WTC11 (cell line): ENCODE data around the gene REPS2. TPM values are rescaled to one million over a fixed set of nuclear protein-coding genes. Genes with fewer than 3 reads are reported as not detected.

Experiments
- ATAC-seq: fragments of 200-7000 bp; cut with Tn5 transposase; 2 replicates; pipeline ENCODE4 v1.10.0; 2021; ENCODE audit warnings: mild to moderate bottlenecking, moderate library complexity
- CTCF ChIA-PET: fragments of 300-600 bp; sonication (Branson Sonifier 250); formaldehyde crosslinking; loops from one replicate; lab custom pipeline; 2021; ENCODE audit warnings: antibody characterized with exemption; lab: Charles Lee
- POLR2A ChIA-PET: fragments of 350-600 bp; sonication (Branson Sonifier 250); formaldehyde crosslinking; loops from one replicate; lab custom pipeline; 2021; ENCODE audit warnings: antibody characterized with exemption; lab: Charles Lee
- DNase-seq: peaks from one replicate; pipeline ENCODE4 v3.0.0; 2021; ENCODE audit warnings: low spot score
- H3K27ac Mint-ChIP-seq: 2 replicates; pipeline ENCODE4 v1.8.0; 2021; ENCODE audit warnings: mixed read lengths
- H3K27me3 Mint-ChIP-seq: 2 replicates; pipeline ENCODE4 v1.8.0; 2021; ENCODE audit warnings: low read depth, mild to moderate bottlenecking, moderate library complexity, mixed read lengths
- H3K36me3 Mint-ChIP-seq: 2 replicates; pipeline ENCODE4 v1.8.0; 2021; ENCODE audit warnings: mixed read lengths
- H3K4me1 Mint-ChIP-seq: 2 replicates; pipeline ENCODE4 v1.8.0; 2022; ENCODE audit warnings: mixed read lengths
- H3K4me3 Mint-ChIP-seq: 2 replicates; pipeline ENCODE4 v1.8.0; 2021; ENCODE audit warnings: mild to moderate bottlenecking, moderate library complexity, mixed read lengths
- H3K9me3 Mint-ChIP-seq: 2 replicates; pipeline ENCODE4 v1.8.0; 2021; ENCODE audit warnings: mixed read lengths
- ATF3 ChIP-seq: sonication (generic); formaldehyde crosslinking; conservative IDR thresholded peaks from 2 replicates; pipeline ENCODE4 v1.8.1; 2022; ENCODE audit warnings: mild to moderate bottlenecking, missing genetic modification reagents
- E2F5 ChIP-seq: sonication (generic); formaldehyde crosslinking; IDR thresholded peaks from 2 replicates; pipeline ENCODE4 v1.8.1; 2022; ENCODE audit warnings: mild to moderate bottlenecking, moderate library complexity, missing genetic modification reagents
- EMX1 ChIP-seq: fragments of 250-450 bp; sonication (Bioruptor Pico); IDR thresholded peaks from 2 replicates; pipeline ENCODE4 v1.8.0; 2021; ENCODE audit warnings: mild to moderate bottlenecking
- ESRRA ChIP-seq: sonication (generic); formaldehyde crosslinking; IDR thresholded peaks from 2 replicates; pipeline ENCODE4 v1.8.1; 2022; ENCODE audit warnings: mild to moderate bottlenecking, missing genetic modification reagents, borderline replicate concordance
- FOXK1 ChIP-seq: sonication (generic); formaldehyde crosslinking; IDR thresholded peaks from 2 replicates; pipeline ENCODE4 v1.8.0; 2022; ENCODE audit warnings: mild to moderate bottlenecking, moderate library complexity, missing genetic modification reagents
- GABPB1 ChIP-seq: sonication (generic); formaldehyde crosslinking; IDR thresholded peaks from 2 replicates; pipeline ENCODE4 v1.8.1; 2023; ENCODE audit warnings: mild to moderate bottlenecking, missing genetic modification reagents
- GRHL2 ChIP-seq: fragments of 250-450 bp; sonication (Bioruptor Pico); IDR thresholded peaks from 2 replicates; pipeline ENCODE4 v1.8.0; 2022; ENCODE audit warnings: mild to moderate bottlenecking, moderate library complexity; ENCODE audit not compliant: insufficient replicate concordance, severe bottlenecking
- JAZF1 ChIP-seq: fragments of 250-450 bp; sonication (Bioruptor Pico); IDR thresholded peaks from 2 replicates; pipeline ENCODE4 v1.9.0; 2021; ENCODE audit warnings: moderate library complexity, mild to moderate bottlenecking, inconsistent platforms
- KAT7 ChIP-seq: sonication (generic); formaldehyde crosslinking; IDR thresholded peaks from 2 replicates; pipeline ENCODE4 v1.8.1; 2023; ENCODE audit warnings: missing genetic modification reagents, mild to moderate bottlenecking, borderline replicate concordance
- MXD4 ChIP-seq: fragments of 250-450 bp; sonication (Bioruptor Pico); IDR thresholded peaks from 2 replicates; pipeline ENCODE4 v1.8.0; 2021; ENCODE audit warnings: mild to moderate bottlenecking, moderate library complexity, borderline replicate concordance
- MYBL2 ChIP-seq: sonication (generic); formaldehyde crosslinking; IDR thresholded peaks from 2 replicates; pipeline ENCODE4 v1.8.1; 2023; ENCODE audit warnings: mild to moderate bottlenecking, moderate library complexity, missing genetic modification reagents
- NR2C2 ChIP-seq: sonication (generic); formaldehyde crosslinking; IDR thresholded peaks from 2 replicates; pipeline ENCODE4 v1.8.0; 2022; ENCODE audit warnings: mild to moderate bottlenecking, missing genetic modification reagents
- TCF7 ChIP-seq: sonication (generic); formaldehyde crosslinking; IDR thresholded peaks from 2 replicates; pipeline ENCODE4 v1.8.0; 2022; ENCODE audit warnings: mild to moderate bottlenecking, low read depth, missing genetic modification reagents, moderate library complexity
- ZNF121 ChIP-seq: sonication (generic); formaldehyde crosslinking; IDR thresholded peaks from 2 replicates; pipeline ENCODE4 v1.8.0; 2023; ENCODE audit warnings: missing genetic modification reagents
- ZNF138 ChIP-seq: sonication (generic); formaldehyde crosslinking; conservative IDR thresholded peaks from 2 replicates; pipeline ENCODE4 v1.8.1; 2022; ENCODE audit warnings: mild to moderate bottlenecking, moderate library complexity, missing genetic modification reagents
- ZNF281 ChIP-seq: sonication (generic); formaldehyde crosslinking; IDR thresholded peaks from 2 replicates; pipeline ENCODE4 v1.8.0; 2023; ENCODE audit warnings: mild to moderate bottlenecking, missing genetic modification reagents
- ZNF317 ChIP-seq: sonication (generic); formaldehyde crosslinking; IDR thresholded peaks from 2 replicates; pipeline ENCODE4 v1.8.1; 2023; ENCODE audit warnings: low read depth, mild to moderate bottlenecking, moderate library complexity, missing genetic modification reagents, borderline replicate concordance
- ZNF416 ChIP-seq: fragments of 250-450 bp; sonication (Bioruptor Pico); IDR thresholded peaks from 2 replicates; pipeline ENCODE4 v1.9.0; 2021; ENCODE audit warnings: mild to moderate bottlenecking, inconsistent platforms
- total RNA-seq: library from RNA; stranded (reverse); gene quantifications from 3 replicates; pipeline ENCODE4 v1.2.3, GENCODE V29; 2021

The REPS2 gene
- total RNA-seq, 1 experiment from 2014 or later: 2.2 TPM

- no peak for TF ChIP-seq JAZF1 (CRISPR knock-in tag)
- no peak for TF ChIP-seq ZNF121 (CRISPR knock-in tag)
- no peak for TF ChIP-seq EMX1 (CRISPR knock-in tag)
- TF ChIP-seq KAT7 (CRISPR knock-in tag): no peak
- no peak for TF ChIP-seq ZNF138 (CRISPR knock-in tag)
- TF ChIP-seq ZNF317 (CRISPR knock-in tag): no peak
- no peak for TF ChIP-seq MYBL2
- no peak for TF ChIP-seq GRHL2 (CRISPR knock-in tag)
- no peak for TF ChIP-seq ATF3
- no peak for TF ChIP-seq FOXK1 (CRISPR knock-in tag)
- no peak for TF ChIP-seq ZNF281
- no peak for TF ChIP-seq MXD4 (CRISPR knock-in tag)
- no peaks in the 10 kb centered on the region; the same call in 1 of the 2 replicates for H3K27me3 Mint-ChIP-seq
- H3K9me3 Mint-ChIP-seq: peaks cover 46% of the 10 kb centered on the region
- ChIA-PET CTCF (no interaction called here), POLR2A (no interaction called here)
- H3K4me3 Mint-ChIP-seq: no peak overlapping the region
- H3K36me3 Mint-ChIP-seq: peaks cover 42% of the 10 kb centered on the region
- DNase-seq: no peak
- H3K4me1 Mint-ChIP-seq: 0 out of 2 replicates have a peak, but pooled peaks cover 7% of the 10 kb centered on the region
- no peak overlapping the region for H3K27ac Mint-ChIP-seq
- no peak for ATAC-seq
These were observed 218.5 kb downstream of the REPS2 start for GRCh38 chrX:17164941-17165340.

- H3K27ac Mint-ChIP-seq: no peak overlapping the region
- H3K4me1 Mint-ChIP-seq: 0 out of 2 replicates have a peak, but pooled peaks cover 7% of the 10 kb centered on the region
- CTCF ChIA-PET: no interaction called here
These were observed 221.5 kb downstream of the REPS2 start for GRCh38 chrX:17167915-17168314.

GRCh38 chrX:17170973-17171372, 224.5 kb downstream of the REPS2 start:
- ChIA-PET POLR2A (no interaction called here), CTCF (no interaction called here)
- H3K27ac Mint-ChIP-seq: no peak overlapping the region
- DNase-seq: no peak
- H3K4me3 Mint-ChIP-seq: no peak overlapping the region
- H3K4me1 Mint-ChIP-seq: 0 out of 2 replicates have a peak, but pooled peaks cover 2% of the 10 kb centered on the region
- H3K36me3 Mint-ChIP-seq: 0 out of 2 replicates have a peak, but pooled peaks cover 5% of the 10 kb centered on the region
- ATAC-seq: no peak
- H3K27me3 Mint-ChIP-seq: no peaks in the 10 kb centered on the region
- H3K9me3 Mint-ChIP-seq: peaks cover 3% of the 10 kb centered on the region
- TF ChIP-seq ZNF416 (CRISPR knock-in tag) (no peak), ZNF281 (no peak)

More at GRCh38 chrX:17167915-17168314, 221.5 kb downstream of the REPS2 start:
- Mint-ChIP-seq H3K4me3 (no peak overlapping the region), H3K27me3 (no peaks in the 10 kb centered on the region), H3K9me3 (peaks cover 23% of the 10 kb centered on the region), H3K36me3 (peaks cover 21% of the 10 kb centered on the region)
- POLR2A ChIA-PET: no interaction called here
- DNase-seq (no peak), ATAC-seq (no peak)
- TF ChIP-seq FOXK1 (CRISPR knock-in tag): no peak
- TF ChIP-seq TCF7 (CRISPR knock-in tag): no peak
- TF ChIP-seq E2F5 (CRISPR knock-in tag): no peak
- TF ChIP-seq NR2C2 (CRISPR knock-in tag): no peak
- no peak for TF ChIP-seq GABPB1 (CRISPR knock-in tag)
- TF ChIP-seq ESRRA: no peak
